ENCODE results near the gene EEF1AKMT3. TPM values are rescaled to one million over a fixed set of nuclear protein-coding genes. Genes with fewer than 3 reads are reported as not detected.

Gene EEF1AKMT3
- polyA plus RNA-seq, 1 donor, result 8.0 TPM

DNA sequence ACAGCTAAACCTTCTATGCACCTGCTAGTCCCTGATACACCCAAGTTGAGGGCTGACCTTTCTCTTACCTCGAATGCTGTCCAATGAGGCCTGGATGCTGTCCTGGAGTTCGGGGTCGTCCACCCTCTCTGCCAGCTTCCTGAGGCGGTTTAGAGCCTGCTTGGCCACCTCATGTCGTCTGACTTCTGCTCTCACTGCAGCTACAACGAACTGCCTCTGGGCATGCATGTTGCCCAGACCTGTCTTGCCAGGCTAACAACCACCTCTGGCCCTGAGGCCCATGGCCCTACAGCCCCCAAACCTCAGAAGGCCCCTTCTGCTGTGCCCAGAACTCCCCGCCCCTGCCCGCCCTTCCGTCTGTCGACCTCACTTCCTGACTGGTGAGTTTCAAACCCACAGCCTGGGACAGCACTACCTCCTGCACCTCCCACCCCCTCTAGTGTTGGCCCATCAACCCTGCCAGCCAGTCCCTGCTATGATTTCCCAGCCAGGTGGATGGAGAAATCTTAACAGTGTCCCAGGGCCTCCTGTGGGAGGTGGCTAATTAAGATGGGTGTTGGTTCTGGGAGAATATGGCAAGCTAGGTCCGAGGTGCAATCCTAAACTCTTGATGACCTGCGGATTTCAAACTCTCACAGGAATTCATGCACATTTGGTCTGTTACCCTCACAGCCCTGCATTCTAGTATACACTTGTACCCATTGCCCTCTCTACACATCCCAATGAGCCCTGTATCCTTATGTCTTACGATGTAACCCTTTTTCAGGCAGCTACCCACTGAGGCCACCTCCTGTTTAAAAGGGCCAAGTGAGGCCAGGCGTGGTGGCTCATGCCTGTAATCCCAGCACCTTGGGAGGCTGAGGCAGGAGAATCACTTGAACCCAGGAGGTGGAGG is 30.3 kb upstream of the EEF1AKMT3 start:
- H3K27ac ChIP-seq (ENCODE audit: low read length), result no peak overlapping the region
- no CpG with 5 or more reads among the region's 14 CpGs for WGBS (ENCODE audit: insufficient coverage, low lambda C conversion rate)
- H3K27me3 ChIP-seq (ENCODE audit: control insufficient read depth, insufficient read depth, low read length), result peaks cover 56% of the 10 kb centered on the region
- H3K4me1 ChIP-seq (ENCODE audit: control insufficient read depth, insufficient read depth, low read length), result peaks cover 15% of the 10 kb centered on the region
- H3K9me3 ChIP-seq (ENCODE audit: control insufficient read depth, low read depth, low read length), result peaks cover 4% of the 10 kb centered on the region
- no peak overlapping the region for H3K4me3 ChIP-seq (ENCODE audit: low read length)
- H3K36me3 ChIP-seq (ENCODE audit: control insufficient read depth, insufficient read depth, low read length), result peaks cover 9% of the 10 kb centered on the region
- no peak for DNase-seq

DNA sequence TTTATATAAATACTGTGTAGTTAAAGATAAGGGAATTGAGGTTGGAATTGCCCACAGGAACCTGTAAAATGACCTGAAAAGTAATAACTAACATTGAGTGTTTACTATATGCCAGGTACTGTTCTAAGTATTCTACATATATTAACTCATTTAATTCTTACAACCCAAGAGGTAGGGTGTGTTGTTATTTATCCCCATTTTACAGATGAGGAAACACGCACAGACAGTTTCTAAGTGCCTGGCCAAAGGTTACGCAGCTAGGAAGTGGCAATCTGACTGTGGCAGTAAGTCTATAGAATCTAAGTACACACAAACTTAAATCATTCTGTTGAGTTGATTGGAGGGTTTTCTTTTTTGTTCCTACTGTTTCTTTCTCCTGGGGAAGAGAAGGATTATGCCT is 28.6 kb upstream of the EEF1AKMT3 start:
- Histone ChIP-seq H3K9me3 (ENCODE audit: control insufficient read depth, low read depth, low read length) (no peaks in the 10 kb centered on the region), H3K27me3 (ENCODE audit: control insufficient read depth, insufficient read depth, low read length) (peaks cover 41% of the 10 kb centered on the region), H3K4me3 (ENCODE audit: low read length) (no peak overlapping the region), H3K4me1 (ENCODE audit: control insufficient read depth, insufficient read depth, low read length) (peaks cover 11% of the 10 kb centered on the region), H3K27ac (ENCODE audit: low read length) (no peak overlapping the region), H3K36me3 (ENCODE audit: control insufficient read depth, insufficient read depth, low read length) (peaks cover 24% of the 10 kb centered on the region)
- WGBS (ENCODE audit: insufficient coverage, low lambda C conversion rate), result no CpG with 5 or more reads among the region's 2 CpGs
- no peak for DNase-seq

DNA sequence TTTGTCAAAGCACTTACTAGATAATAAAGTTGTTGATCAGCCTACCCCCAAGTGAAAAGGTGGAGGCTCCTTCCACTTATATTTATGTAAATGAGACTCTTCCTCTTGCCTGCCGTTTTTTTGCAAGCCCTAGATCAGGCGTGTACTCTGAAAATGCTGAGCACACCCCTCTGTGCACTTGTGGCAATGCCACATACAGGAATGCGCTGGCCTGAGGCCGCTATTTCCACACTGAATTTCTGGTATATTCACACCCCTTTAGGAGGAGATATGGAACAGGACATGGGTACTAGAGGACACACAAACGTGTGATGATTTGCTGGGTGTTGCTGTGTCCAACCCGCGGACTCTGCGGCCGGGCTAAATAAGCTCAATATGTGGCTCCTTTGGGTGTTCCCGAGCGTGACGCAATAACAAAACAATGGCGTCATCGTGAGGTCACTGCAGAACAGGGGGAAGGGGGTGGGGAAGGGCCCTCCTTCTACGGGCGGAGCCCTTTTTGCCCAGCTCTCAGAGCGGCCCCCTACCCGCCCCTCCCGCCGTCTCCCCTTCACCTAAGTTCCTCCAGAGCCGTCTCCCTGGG is 28.1 kb upstream of the EEF1AKMT3 start:
- Histone ChIP-seq H3K4me1 (ENCODE audit: control insufficient read depth, insufficient read depth, low read length) (peaks cover 11% of the 10 kb centered on the region), H3K27ac (ENCODE audit: low read length) (peak overlapping the region; percentile 90), H3K27me3 (ENCODE audit: control insufficient read depth, insufficient read depth, low read length) (peaks cover 35% of the 10 kb centered on the region), H3K4me3 (ENCODE audit: low read length) (peak overlapping the region; percentile 92), H3K36me3 (ENCODE audit: control insufficient read depth, insufficient read depth, low read length) (peaks cover 29% of the 10 kb centered on the region), H3K9me3 (ENCODE audit: control insufficient read depth, low read depth, low read length) (no peaks in the 10 kb centered on the region)
- DNase-seq, result peak in 1 of 2 donors; percentile 77
- WGBS (ENCODE audit: insufficient coverage, low lambda C conversion rate), result no CpG with 5 or more reads among the region's 21 CpGs

DNA sequence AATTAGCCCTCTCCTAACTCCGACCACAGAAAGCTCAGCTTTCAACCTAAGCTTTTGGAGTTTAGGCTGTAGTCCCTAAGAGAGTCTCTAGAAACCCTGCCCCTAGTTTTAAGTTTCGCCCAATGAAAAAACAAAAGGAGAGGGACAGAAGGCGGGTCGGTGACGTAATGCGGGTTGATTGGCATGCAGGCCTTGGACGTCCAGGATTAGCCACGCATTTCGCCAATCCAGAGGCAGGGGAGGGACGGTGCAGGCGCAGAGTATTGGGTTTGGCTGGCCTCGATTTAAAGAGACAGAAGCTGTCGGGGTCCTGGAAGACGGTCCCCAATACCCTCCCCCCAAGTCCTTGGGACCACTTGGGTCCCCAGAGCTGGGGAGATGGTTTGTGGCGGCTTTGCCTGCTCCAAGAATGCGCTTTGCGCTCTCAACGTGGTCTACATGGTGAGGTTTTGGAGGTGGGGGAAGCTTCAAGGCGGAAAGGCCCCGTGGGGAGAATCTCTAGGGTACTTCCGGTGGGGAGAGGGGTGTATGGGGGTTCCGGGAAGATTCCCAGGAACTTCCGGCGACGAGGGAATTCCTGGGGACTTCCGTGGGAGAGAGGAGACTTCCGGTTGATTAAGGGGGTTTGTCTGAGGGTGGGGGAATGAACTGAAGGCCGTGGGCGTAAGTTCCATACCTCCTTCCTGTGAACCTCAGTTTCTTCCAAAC is 27.5 kb upstream of the EEF1AKMT3 start, which contains the start of gene TSPAN31:
TSS of gene TSPAN31 (plus strand) at position 263 of the 708 bp plus-strand sequence. CDS start at position 379, 116 bp downstream.
- H3K9me3 ChIP-seq (ENCODE audit: control insufficient read depth, low read depth, low read length), result no peaks in the 10 kb centered on the region
- H3K4me1 ChIP-seq (ENCODE audit: control insufficient read depth, insufficient read depth, low read length), result peaks cover 11% of the 10 kb centered on the region
- H3K4me3 ChIP-seq (ENCODE audit: low read length), result peak within 1 kb of the TSS; percentile 92
- H3K27ac ChIP-seq (ENCODE audit: low read length), result peak within 1 kb of the TSS; percentile 90
- H3K36me3 ChIP-seq (ENCODE audit: control insufficient read depth, insufficient read depth, low read length), result peaks cover 33% of the 10 kb centered on the region
- H3K27me3 ChIP-seq (ENCODE audit: control insufficient read depth, insufficient read depth, low read length), result peaks cover 29% of the 10 kb centered on the region
- WGBS (ENCODE audit: insufficient coverage, low lambda C conversion rate), result no CpG with 5 or more reads among the region's 29 CpGs
- DNase-seq, result peak; percentile 97 to 99

DNA sequence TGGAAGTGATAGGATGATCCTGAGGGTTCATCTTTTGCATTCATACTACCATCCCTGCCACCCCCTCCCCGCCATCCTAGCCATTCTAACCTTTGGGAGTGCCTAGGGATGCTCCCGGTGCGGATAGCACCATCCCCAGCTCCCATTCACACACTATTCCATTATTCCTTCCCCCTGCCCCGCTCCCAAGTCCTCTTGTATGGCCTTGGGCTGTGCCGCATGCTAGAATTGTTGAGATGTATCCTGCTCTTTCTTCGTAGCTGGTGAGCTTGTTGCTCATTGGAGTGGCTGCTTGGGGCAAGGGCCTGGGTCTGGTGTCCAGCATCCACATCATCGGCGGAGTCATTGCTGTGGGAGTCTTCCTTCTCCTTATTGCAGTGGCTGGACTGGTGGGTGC is 26.9 kb upstream of the EEF1AKMT3 start:
- H3K9me3 ChIP-seq (ENCODE audit: control insufficient read depth, low read depth, low read length), result no peaks in the 10 kb centered on the region
- peak overlapping the region; percentile 90 for H3K27ac ChIP-seq (ENCODE audit: low read length)
- 0% methylated on average over 2 of the region's 8 CpGs for WGBS (ENCODE audit: insufficient coverage, low lambda C conversion rate)
- peaks cover 14% of the 10 kb centered on the region for H3K4me1 ChIP-seq (ENCODE audit: control insufficient read depth, insufficient read depth, low read length)
- no peak for DNase-seq
- H3K4me3 ChIP-seq (ENCODE audit: low read length), result peak overlapping the region; percentile 92
- H3K27me3 ChIP-seq (ENCODE audit: control insufficient read depth, insufficient read depth, low read length), result peaks cover 23% of the 10 kb centered on the region
- peaks cover 38% of the 10 kb centered on the region for H3K36me3 ChIP-seq (ENCODE audit: control insufficient read depth, insufficient read depth, low read length)

DNA sequence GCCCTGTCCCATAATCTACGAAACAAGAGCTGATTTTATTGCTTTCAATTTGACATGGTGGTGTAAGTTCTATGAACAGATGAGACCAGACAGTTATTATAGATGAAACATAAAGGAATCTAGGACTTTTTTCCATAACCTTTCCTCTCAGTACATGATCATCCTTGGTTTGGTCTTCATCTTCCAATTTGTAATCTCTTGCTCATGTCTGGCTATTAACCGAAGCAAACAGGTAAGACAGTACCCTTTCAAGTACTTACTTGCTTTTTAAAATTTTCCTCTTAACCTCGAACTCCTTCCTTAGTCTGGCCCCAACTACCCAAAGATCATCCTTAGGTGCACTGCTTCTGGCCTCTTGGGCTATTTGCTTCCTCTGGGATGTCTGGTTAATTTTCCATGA is 26.4 kb upstream of the EEF1AKMT3 start:
- Histone ChIP-seq H3K9me3 (ENCODE audit: control insufficient read depth, low read depth, low read length) (no peaks in the 10 kb centered on the region), H3K27me3 (ENCODE audit: control insufficient read depth, insufficient read depth, low read length) (peaks cover 18% of the 10 kb centered on the region), H3K27ac (ENCODE audit: low read length) (no peak overlapping the region), H3K4me1 (ENCODE audit: control insufficient read depth, insufficient read depth, low read length) (peaks cover 19% of the 10 kb centered on the region), H3K4me3 (ENCODE audit: low read length) (peak overlapping the region; percentile 92), H3K36me3 (ENCODE audit: control insufficient read depth, insufficient read depth, low read length) (peaks cover 43% of the 10 kb centered on the region)
- no peak for DNase-seq
- WGBS (ENCODE audit: insufficient coverage, low lambda C conversion rate), result 78% methylated on average over 2 of the region's 3 CpGs

DNA sequence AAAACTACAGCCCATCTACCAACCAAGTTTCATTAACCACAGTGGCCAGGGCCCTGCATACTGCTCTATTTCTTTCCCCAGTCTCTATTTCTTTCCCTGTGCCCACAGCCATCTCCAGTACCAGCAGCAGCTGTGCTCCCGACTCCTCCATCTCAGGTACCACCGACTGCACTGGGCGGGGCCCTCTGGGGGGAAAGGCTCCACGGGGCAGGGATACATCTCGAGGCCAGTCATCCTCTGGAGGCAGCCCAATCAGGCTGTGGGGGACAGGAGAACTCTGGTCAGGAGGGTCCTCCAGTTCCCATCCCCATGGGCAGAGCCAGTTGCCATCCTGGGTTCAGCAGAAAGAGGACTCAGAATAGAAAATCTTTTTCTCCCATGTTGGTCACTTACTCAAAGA is 23.4 kb upstream of the EEF1AKMT3 start:
- no peak overlapping the region for H3K27ac ChIP-seq (ENCODE audit: low read length)
- H3K27me3 ChIP-seq (ENCODE audit: control insufficient read depth, insufficient read depth, low read length), result no peaks in the 10 kb centered on the region
- WGBS (ENCODE audit: insufficient coverage, low lambda C conversion rate), result no CpG with 5 or more reads among the region's 5 CpGs
- peaks cover 36% of the 10 kb centered on the region for H3K4me1 ChIP-seq (ENCODE audit: control insufficient read depth, insufficient read depth, low read length)
- H3K4me3 ChIP-seq (ENCODE audit: low read length), result no peak overlapping the region
- peaks cover 44% of the 10 kb centered on the region for H3K36me3 ChIP-seq (ENCODE audit: control insufficient read depth, insufficient read depth, low read length)
- H3K9me3 ChIP-seq (ENCODE audit: control insufficient read depth, low read depth, low read length), result no peaks in the 10 kb centered on the region
- no peak for DNase-seq

DNA sequence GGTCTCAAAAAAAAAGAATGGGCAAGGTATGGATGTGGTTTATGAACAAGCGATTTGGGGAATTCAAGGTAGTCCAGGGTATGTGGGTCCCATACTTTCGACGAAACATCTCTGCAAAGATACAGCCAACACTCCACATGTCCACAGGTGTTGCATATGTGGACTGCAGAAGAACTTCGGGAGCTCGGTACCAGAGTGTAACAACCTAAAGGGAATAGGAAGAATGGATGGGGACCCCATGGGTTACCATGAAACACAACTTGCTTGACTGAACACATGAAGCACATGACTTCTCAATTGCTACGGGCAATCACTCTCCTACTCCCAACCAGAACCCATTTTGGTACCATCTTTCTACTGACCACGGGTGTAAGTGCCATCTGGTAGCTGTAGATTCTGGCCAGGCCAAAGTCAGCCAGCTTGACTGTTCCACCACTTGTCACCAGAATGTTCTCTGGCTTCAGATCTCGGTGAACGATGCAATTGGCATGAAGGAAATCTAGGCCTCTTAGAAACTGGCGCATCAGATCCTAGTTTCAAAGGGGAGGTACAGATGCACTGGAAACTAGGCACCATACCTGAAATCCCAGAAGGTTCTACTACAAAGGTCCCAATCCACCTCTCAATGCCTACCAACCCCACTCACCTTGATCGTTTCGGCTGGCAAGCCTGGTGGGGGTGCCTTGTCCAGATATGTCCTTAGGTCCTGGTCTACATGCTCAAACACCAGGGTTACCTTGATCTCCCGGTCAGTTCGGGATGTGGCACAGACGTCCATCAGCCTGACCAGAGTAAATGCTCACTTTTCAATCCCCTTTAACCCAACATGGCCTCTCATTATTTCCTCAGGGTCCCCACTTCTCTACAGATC is 21.6 kb upstream of the EEF1AKMT3 start:
- no peaks in the 10 kb centered on the region for H3K27me3 ChIP-seq (ENCODE audit: control insufficient read depth, insufficient read depth, low read length)
- peaks cover 44% of the 10 kb centered on the region for H3K36me3 ChIP-seq (ENCODE audit: control insufficient read depth, insufficient read depth, low read length)
- no peak for DNase-seq
- 100% methylated on average over 2 of the region's 15 CpGs for WGBS (ENCODE audit: insufficient coverage, low lambda C conversion rate)
- H3K9me3 ChIP-seq (ENCODE audit: control insufficient read depth, low read depth, low read length), result no peaks in the 10 kb centered on the region
- H3K27ac ChIP-seq (ENCODE audit: low read length), result peak overlapping the region; percentile 95
- peaks cover 34% of the 10 kb centered on the region for H3K4me1 ChIP-seq (ENCODE audit: control insufficient read depth, insufficient read depth, low read length)
- peak overlapping the region; percentile 75 for H3K4me3 ChIP-seq (ENCODE audit: low read length)

DNA sequence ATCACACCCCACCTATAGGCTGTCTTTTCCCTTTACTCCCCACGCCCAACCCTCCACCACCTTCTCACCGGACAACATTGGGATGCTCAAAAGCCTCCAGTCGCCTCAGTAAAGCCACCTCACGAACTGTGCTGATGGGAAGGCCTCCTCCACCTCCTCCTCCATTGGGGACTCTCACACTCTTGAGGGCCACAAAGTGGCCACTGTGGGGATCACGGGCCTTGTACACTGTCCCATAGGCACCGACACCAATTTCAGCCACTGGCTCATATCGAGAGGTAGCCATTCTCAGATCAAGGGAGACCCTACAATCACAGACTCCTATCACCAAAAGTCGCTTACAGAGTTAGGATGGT is 21.0 kb upstream of the EEF1AKMT3 start:
- H3K4me1 ChIP-seq (ENCODE audit: control insufficient read depth, insufficient read depth, low read length), result peaks cover 35% of the 10 kb centered on the region
- WGBS (ENCODE audit: insufficient coverage, low lambda C conversion rate), result no CpG with 5 or more reads among the region's 8 CpGs
- H3K36me3 ChIP-seq (ENCODE audit: control insufficient read depth, insufficient read depth, low read length), result peaks cover 41% of the 10 kb centered on the region
- no peaks in the 10 kb centered on the region for H3K9me3 ChIP-seq (ENCODE audit: control insufficient read depth, low read depth, low read length)
- no peaks in the 10 kb centered on the region for H3K27me3 ChIP-seq (ENCODE audit: control insufficient read depth, insufficient read depth, low read length)
- peak overlapping the region; percentile 95 for H3K27ac ChIP-seq (ENCODE audit: low read length)
- H3K4me3 ChIP-seq (ENCODE audit: low read length), result peak overlapping the region; percentile 75
- no peak for DNase-seq
